MM.1S (cell line): ENCODE results near the gene FANCC.

Source experiments
- DNase-seq: peaks from one replicate; pipeline ENCODE4 v3.0.0-alpha.2; 2015
- H2AFZ ChIP-seq: fragments of 300-600 bp; sonication (generic); 2 replicates; pipeline ENCODE4 v1.6.0; 2016; ENCODE audit warnings: antibody characterized with exemption, low read length
- H3F3A ChIP-seq: fragments of 300-600 bp; sonication (generic); 2 replicates; pipeline ENCODE4 v1.6.1; 2016; ENCODE audit warnings: mild to moderate bottlenecking, antibody characterized with exemption, low read length, moderate library complexity, mixed read lengths; ENCODE audit not compliant: insufficient read depth
- H3K27ac ChIP-seq: fragments of 300-600 bp; sonication (generic); 2 replicates; pipeline ENCODE4 v1.5.1; 2016; ENCODE audit warnings: mild to moderate bottlenecking, low read length
- H3K27me3 ChIP-seq: fragments of 300-600 bp; sonication (generic); replicated peaks from 2 replicates; pipeline ENCODE4 v1.6.0; 2016; ENCODE audit warnings: low read length; ENCODE audit not compliant: insufficient read depth
- H3K36me3 ChIP-seq: fragments of 300-600 bp; sonication (generic); replicated peaks from 2 replicates; pipeline ENCODE4 v1.6.1; 2016; ENCODE audit warnings: mild to moderate bottlenecking, low read length, mixed read lengths; ENCODE audit not compliant: insufficient read depth
- H3K4me1 ChIP-seq: fragments of 300-600 bp; sonication (generic); 2 replicates; pipeline ENCODE4 v1.6.1; 2016; ENCODE audit warnings: low read length, mixed read lengths
- H3K4me2 ChIP-seq: fragments of 300-600 bp; sonication (generic); 2 replicates; pipeline ENCODE4 v1.6.0; 2016; ENCODE audit warnings: low read depth, low read length
- H3K4me3 ChIP-seq: fragments of 300-600 bp; sonication (generic); 2 replicates; pipeline ENCODE4 v1.5.1; 2016; ENCODE audit warnings: low read length, mixed read lengths
- H3K79me2 ChIP-seq: fragments of 300-600 bp; sonication (generic); 2 replicates; pipeline ENCODE4 v1.6.1; 2016; ENCODE audit warnings: mixed run types, low read length, mixed read lengths
- H3K9ac ChIP-seq: fragments of 300-600 bp; sonication (generic); 2 replicates; pipeline ENCODE4 v1.6.1; 2016; ENCODE audit warnings: low read length, mixed read lengths
- H3K9me2 ChIP-seq: fragments of 300-600 bp; sonication (generic); replicated peaks from 2 replicates; pipeline ENCODE4 v1.6.1; 2016; ENCODE audit warnings: mild to moderate bottlenecking, low read length, mixed read lengths; ENCODE audit not compliant: insufficient read depth
- H3K9me3 ChIP-seq: fragments of 300-600 bp; sonication (generic); replicated peaks from 2 replicates; pipeline ENCODE4 v1.6.1; 2016; ENCODE audit warnings: mild to moderate bottlenecking, low read length, mixed read lengths; ENCODE audit not compliant: insufficient read depth
- H4K20me1 ChIP-seq: fragments of 300-600 bp; sonication (generic); 2 replicates; pipeline ENCODE4 v1.6.1; 2016; ENCODE audit warnings: mild to moderate bottlenecking, low read length, moderate library complexity, mixed read lengths; ENCODE audit not compliant: insufficient read depth
- CTCF ChIP-seq: fragments of 300-600 bp; sonication (generic); IDR thresholded peaks from 2 replicates; pipeline ENCODE4 v1.5.1; 2016; ENCODE audit warnings: antibody characterized with exemption, low read length, mixed read lengths
- EZH2 ChIP-seq: fragments of 300-600 bp; sonication (generic); optimal IDR thresholded peaks from 2 replicates; pipeline ENCODE3; 2017; ENCODE audit warnings: low read depth, mild to moderate bottlenecking, antibody characterized with exemption, low read length, mixed read lengths
- EZH2phosphoT487 ChIP-seq: fragments of 300-600 bp; sonication (generic); IDR thresholded peaks from 2 replicates; pipeline ENCODE4 v1.6.1; 2018; ENCODE audit warnings: antibody characterized with exemption, low read length

FANCC gene

DNA sequence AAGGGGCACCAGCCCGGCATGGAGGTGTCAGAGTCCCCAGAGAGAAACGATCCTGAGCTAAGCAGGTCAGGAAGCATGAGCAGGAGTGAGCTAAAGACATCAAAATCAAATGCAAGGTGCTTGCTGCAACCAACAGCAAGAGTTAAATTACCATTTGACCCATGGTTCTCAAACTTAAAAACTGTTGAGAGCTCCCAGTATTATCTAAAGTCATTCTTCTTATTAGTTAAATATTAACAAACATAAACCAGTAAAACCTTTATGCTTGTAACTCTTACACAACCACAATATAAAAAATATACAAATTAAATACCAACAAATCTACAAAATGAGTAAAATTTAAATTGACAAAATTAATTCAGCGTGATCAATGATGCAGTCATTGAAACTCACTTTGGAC is 51.5 kb downstream of the FANCC start:
- no peak overlapping the region for H3K4me2 ChIP-seq
- H3K9me3 ChIP-seq = no peaks in the 10 kb centered on the region
- H3K79me2 ChIP-seq = 0 out of 2 replicates have a peak, but pooled peaks cover 8% of the 10 kb centered on the region
- no peak overlapping the region for H3K9ac ChIP-seq
- H3K27ac ChIP-seq = no peak overlapping the region
- H2AFZ ChIP-seq = no peak overlapping the region
- no peak overlapping the region for H3K4me3 ChIP-seq
- no peak for DNase-seq
- no peaks in the 10 kb centered on the region for H3K36me3 ChIP-seq
- no peaks in the 10 kb centered on the region for H4K20me1 ChIP-seq
- H3F3A ChIP-seq = no peaks in the 10 kb centered on the region
- no peaks in the 10 kb centered on the region for H3K4me1 ChIP-seq
- no peaks in the 10 kb centered on the region for H3K9me2 ChIP-seq
- no peaks in the 10 kb centered on the region for H3K27me3 ChIP-seq
- TF ChIP-seq EZH2 (no peak), CTCF (no peak), EZH2phosphoT487 (no peak)

DNA sequence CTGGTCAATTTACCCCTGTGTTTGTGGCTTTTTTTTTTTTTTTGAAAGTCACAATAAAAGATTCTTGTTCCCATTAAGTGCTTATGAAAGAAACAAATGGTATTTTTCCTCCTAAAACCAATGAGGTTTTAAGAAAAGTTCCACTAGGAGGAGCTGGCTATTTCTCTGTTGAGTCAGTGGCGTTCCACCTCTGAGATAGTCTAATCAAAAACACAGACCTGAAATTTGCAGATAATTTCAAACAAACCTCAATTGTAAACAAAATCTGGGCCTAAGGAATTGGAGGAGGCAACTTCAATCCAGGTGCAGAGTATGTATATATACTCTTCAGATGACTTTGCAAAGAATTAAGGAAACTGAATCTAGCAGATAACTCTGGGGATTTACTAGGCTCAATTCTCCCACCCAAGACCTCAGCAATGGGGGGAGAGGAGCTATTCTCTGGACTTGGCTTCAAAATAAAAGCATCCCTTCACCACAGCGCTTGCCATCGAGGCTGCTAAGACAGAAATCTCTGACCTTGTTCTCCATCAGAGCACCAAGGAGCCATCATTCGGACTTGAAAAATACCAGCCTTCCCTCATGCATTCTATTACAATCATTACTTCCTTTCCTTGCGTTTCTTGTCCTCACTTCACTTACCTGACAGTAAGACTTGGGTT is 52.4 kb downstream of the FANCC start:
- Histone ChIP-seq H3K79me2 (0 out of 2 replicates have a peak, but pooled peaks cover 8% of the 10 kb centered on the region), H3K4me1 (no peaks in the 10 kb centered on the region), H3F3A (no peaks in the 10 kb centered on the region), H3K36me3 (no peaks in the 10 kb centered on the region), H3K27me3 (no peaks in the 10 kb centered on the region), H3K4me3 (no peak overlapping the region), H4K20me1 (no peaks in the 10 kb centered on the region), H3K9me2 (no peaks in the 10 kb centered on the region), H2AFZ (no peak overlapping the region), H3K9ac (no peak overlapping the region), H3K4me2 (no peak overlapping the region), H3K9me3 (no peaks in the 10 kb centered on the region), H3K27ac (no peak overlapping the region)
- TF ChIP-seq EZH2 = no peak
- TF ChIP-seq CTCF = peak; percentile 16; the same call in 1 of the 2 replicates
- DNase-seq = no peak

- H3K9me2 ChIP-seq = no peaks in the 10 kb centered on the region
- H3K36me3 ChIP-seq = no peaks in the 10 kb centered on the region
- H3F3A ChIP-seq = no peaks in the 10 kb centered on the region
- H3K4me1 ChIP-seq = no peaks in the 10 kb centered on the region
- 0 out of 2 replicates have a peak, but pooled peaks cover 8% of the 10 kb centered on the region for H3K79me2 ChIP-seq
- DNase-seq = no peak
- H2AFZ ChIP-seq = no peak overlapping the region
- no peaks in the 10 kb centered on the region for H3K27me3 ChIP-seq
- no peak overlapping the region for H3K4me2 ChIP-seq
- no peak overlapping the region for H3K27ac ChIP-seq
- TF ChIP-seq EZH2phosphoT487 = no peak
- TF ChIP-seq EZH2 = no peak
- TF ChIP-seq CTCF = no peak
- no peak overlapping the region for H3K4me3 ChIP-seq
- no peaks in the 10 kb centered on the region for H3K9me3 ChIP-seq
- H4K20me1 ChIP-seq = no peaks in the 10 kb centered on the region
- no peak overlapping the region for H3K9ac ChIP-seq
Measured at GRCh38 chr9:95261890-95262289, 55.6 kb downstream of the FANCC start.
